Uterus (tissue), 2 donors: Measurements from ENCODE around the gene TRIP13.

Experiments
- POLR2A ChIP-seq, 2 donors: fragments of 450-650 bp; IDR thresholded peaks; one replicate each; pipeline ENCODE4 v1.6.1; 2016; ENCODE audit warnings: antibody characterized with exemption in 2 of 2, mild to moderate bottlenecking in 1 of 2, moderate library complexity in 1 of 2
- TF ChIP-seq, protein P1 (sequence below), 4 experiments: fragments of 200-600 bp in 2 of 4; fragments of 450-650 bp in 2 of 4; sonication (generic) in 2 of 4; IDR thresholded peaks; one replicate each; pipeline ENCODE4 v1.5.1; 2016 to 2019; ENCODE audit warnings: antibody characterized with exemption in 4 of 4, mild to moderate bottlenecking in 2 of 4, moderate library complexity in 1 of 4

DNA sequence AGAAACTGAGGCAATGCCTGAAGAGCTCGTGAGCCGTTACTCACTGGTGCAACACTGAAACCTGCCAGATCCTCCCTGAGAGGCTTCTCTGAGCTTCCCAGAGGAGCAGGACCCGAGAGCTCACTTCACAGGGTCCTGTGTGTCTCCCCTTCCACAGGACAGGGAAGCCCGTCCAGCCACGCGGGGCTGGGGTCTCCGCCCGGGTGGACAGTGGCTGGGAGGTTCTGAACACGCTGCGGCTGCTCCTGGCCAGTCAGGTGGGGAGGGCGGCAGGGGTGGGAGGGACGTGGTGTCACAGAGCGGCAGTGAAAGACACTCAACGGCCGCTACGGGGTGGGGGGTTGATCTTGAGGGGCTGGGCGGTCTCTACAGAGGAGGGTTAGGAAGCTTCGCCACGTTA is 41.6 kb upstream of the TRIP13 start:
- TF ChIP-seq, protein P1, sequence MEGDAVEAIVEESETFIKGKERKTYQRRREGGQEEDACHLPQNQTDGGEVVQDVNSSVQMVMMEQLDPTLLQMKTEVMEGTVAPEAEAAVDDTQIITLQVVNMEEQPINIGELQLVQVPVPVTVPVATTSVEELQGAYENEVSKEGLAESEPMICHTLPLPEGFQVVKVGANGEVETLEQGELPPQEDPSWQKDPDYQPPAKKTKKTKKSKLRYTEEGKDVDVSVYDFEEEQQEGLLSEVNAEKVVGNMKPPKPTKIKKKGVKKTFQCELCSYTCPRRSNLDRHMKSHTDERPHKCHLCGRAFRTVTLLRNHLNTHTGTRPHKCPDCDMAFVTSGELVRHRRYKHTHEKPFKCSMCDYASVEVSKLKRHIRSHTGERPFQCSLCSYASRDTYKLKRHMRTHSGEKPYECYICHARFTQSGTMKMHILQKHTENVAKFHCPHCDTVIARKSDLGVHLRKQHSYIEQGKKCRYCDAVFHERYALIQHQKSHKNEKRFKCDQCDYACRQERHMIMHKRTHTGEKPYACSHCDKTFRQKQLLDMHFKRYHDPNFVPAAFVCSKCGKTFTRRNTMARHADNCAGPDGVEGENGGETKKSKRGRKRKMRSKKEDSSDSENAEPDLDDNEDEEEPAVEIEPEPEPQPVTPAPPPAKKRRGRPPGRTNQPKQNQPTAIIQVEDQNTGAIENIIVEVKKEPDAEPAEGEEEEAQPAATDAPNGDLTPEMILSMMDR (IDR thresholded peaks at IDR 0.05): no peak
- TF ChIP-seq POLR2A (IDR thresholded peaks at IDR 0.05): no peak
